ENCODE measurements around the gene NQO2. TPM values are rescaled to one million over a fixed set of nuclear protein-coding genes. Genes with fewer than 3 reads are reported as not detected.
"Not testable (repeated sequence)": the region's sequence is repeated elsewhere in the genome, so short reads cannot be mapped to it uniquely, and the experiment has no call there.

The NQO2 gene
- total RNA-seq, 1 donor from 2014 or later, result 45.6 TPM

DNA sequence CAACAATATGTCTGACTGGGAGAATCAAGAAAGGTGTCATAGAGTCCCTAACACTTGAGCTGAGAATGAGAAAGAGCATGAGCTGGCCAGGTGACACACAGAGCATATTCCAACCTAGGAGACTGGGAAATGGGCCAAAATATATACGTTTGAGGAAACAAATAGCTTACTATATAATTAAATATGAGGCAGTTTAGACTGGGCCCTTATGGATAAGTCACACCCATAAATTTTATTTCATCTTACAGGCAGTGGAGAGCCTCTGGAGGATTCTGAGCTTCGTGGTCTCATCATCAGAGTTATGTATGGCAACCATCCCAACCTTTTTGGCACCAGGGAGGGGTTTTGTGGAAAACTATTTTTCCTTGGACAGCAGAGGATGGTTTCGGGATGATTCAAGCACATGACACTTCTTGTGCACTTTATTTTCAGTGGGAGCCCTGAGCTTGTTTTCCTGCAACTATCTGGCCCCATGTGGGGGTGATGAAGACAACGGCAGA is 12.9 kb upstream of the NQO2 start:
- Mint-ChIP-seq H3K4me3 (ENCODE audit: low read depth) (no peak overlapping the region), H3K4me1 (ENCODE audit: low read depth) (peaks cover 21% of the 10 kb centered on the region), H3K27me3 (ENCODE audit: low read depth) (peaks cover 14% of the 10 kb centered on the region), H3K36me3 (ENCODE audit: low read depth) (no peaks in the 10 kb centered on the region), H3K9me3 (no peaks in the 10 kb centered on the region), H3K27ac (no peak overlapping the region)
- DNase-seq (ENCODE audit: low spot score), result no peak
- intact Hi-C loops (cut with micrococcal nuclease), result no loop called here

DNA sequence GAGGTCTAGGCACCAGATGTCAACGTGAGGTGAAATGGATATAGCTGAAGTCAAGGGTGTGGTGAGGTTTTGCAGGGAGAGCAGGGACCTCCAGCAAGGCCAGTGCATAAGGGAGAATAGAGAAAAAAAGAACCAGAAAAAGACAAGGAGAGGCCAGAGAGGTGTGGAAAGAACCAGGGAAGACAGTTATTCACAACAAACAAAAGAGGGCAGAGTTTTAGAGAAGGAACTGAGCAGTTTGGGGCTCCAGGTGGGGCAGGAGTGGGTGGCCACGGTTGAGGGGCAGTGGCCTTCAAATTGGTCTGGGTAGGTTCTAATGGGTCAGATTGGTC is 11.6 kb upstream of the NQO2 start:
- Mint-ChIP-seq H3K27me3 (ENCODE audit: low read depth) (peaks cover 8% of the 10 kb centered on the region), H3K9me3 (no peaks in the 10 kb centered on the region), H3K4me1 (ENCODE audit: low read depth) (peaks cover 21% of the 10 kb centered on the region), H3K36me3 (ENCODE audit: low read depth) (no peaks in the 10 kb centered on the region), H3K27ac (peak overlapping the region; percentile 97), H3K4me3 (ENCODE audit: low read depth) (peak overlapping the region; percentile 93)
- no peak for DNase-seq (ENCODE audit: low spot score)
- intact Hi-C loops (cut with micrococcal nuclease), result loop anchor here (2.0 kb wide), 2 partner anchors 17 to 133 kb away; partner anchors contain the start of gene SERPINB6

DNA sequence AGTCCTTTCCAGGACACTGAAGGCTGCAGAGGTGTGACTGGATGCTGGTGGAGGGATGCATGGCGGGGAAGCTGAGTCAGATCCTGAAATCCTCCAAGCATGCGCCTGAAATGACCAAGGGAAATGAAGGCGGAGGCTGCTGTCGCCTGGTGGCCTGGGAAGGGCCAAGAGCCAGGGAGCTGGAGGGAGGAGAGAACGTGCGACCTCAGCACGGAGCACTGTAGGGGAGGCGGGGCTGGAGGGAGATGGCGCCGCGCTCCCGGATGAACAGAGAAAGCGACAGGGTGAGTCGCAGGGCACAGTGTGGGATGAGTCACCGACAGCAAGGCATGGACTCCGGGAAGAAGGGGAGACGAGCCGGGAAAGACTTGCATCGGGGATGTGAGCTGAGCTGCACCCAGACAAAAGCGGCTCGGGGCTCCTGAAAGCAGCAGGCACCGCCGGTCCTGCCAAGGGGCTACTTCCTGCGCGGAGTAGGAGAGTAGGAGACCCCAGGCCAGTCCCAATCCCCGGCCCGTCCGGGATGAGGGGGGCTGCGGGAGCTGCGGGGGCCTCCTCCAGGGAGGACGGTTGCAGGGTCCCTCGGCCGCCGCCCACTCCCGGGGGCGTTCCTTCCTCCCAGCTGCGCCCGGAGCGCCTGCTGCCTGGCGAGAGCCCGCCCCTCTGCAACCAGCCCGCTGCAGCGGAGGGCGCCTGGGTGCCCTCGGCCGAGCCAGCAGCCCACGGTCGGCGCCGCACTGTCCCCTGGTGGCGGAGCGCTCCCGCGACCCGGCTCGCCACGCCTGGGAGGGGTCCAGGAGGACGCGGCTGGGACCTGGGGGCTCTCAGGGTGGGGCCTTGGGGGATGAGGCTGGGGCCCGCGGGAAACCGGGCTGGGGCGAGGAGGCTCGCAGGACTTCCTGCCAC is 11.0 kb upstream of the NQO2 start:
- Mint-ChIP-seq H3K4me3 (ENCODE audit: low read depth) (peak overlapping the region; percentile 93), H3K9me3 (no peaks in the 10 kb centered on the region), H3K4me1 (ENCODE audit: low read depth) (peaks cover 21% of the 10 kb centered on the region), H3K36me3 (ENCODE audit: low read depth) (no peaks in the 10 kb centered on the region), H3K27ac (peak overlapping the region; percentile 97), H3K27me3 (ENCODE audit: low read depth) (peaks cover 3% of the 10 kb centered on the region)
- intact Hi-C loops (cut with micrococcal nuclease), result loop anchor here (1.0 to 2.0 kb wide), 10 partner anchors 11 to 223 kb away; partner anchors contain the start of genes BPHL, NQO2, SERPINB6 and WRNIP1
- peak; percentile 74 for DNase-seq (ENCODE audit: low spot score)

DNA sequence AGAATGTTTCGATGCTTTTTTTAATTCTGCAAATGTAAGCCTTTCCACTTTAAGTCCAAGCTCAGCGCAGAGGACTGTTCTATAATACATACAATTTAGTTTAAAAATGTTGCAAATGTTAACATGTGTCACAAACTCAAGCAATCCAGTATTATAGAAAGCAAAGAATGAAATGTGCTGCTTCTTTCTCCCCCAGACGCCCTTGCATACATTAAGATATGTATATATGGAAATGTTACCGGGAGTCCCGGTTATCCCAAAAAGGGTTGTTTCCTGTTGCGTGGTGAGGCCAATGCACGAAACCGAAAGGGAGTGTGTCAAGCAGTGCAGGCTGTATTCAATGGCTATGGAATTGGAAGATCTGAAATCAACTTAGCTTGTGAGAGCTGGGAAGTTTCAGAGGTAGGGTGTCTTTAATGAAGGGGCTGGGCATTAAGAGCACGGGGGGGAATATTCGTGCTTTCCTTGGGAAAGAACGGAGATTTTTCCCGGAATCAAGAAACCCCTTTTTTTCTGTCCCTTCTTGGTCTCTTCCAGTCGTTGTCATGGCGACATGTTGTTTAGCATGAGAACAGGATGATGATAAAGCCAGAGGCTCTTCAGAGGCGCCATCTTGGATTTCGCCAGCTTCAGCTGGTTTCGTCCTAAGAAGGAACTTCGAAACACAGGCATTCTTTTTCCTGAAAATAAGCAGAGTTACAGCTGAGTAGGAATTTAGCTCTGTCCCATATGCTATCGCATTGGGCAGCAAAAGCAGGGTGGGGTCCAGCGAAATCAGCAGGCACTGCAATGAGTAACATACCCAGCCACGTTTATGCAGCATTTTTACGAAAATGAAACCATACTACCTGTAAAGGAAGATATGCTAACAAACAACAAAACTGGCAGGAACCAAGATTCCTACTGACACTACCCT is 10.1 kb upstream of the NQO2 start:
- Mint-ChIP-seq H3K4me1 (ENCODE audit: low read depth) (peaks cover 21% of the 10 kb centered on the region), H3K4me3 (ENCODE audit: low read depth) (peak overlapping the region; percentile 85), H3K36me3 (ENCODE audit: low read depth) (no peaks in the 10 kb centered on the region), H3K27me3 (ENCODE audit: low read depth) (peaks cover 1% of the 10 kb centered on the region), H3K27ac (peak overlapping the region; percentile 96), H3K9me3 (no peaks in the 10 kb centered on the region)
- intact Hi-C loops (cut with micrococcal nuclease), result loop anchor here (1.0 to 2.0 kb wide), 10 partner anchors 10 to 224 kb away; partner anchors contain the start of genes BPHL, NQO2, SERPINB6 and WRNIP1
- peak; percentile 77 for DNase-seq (ENCODE audit: low spot score)

DNA sequence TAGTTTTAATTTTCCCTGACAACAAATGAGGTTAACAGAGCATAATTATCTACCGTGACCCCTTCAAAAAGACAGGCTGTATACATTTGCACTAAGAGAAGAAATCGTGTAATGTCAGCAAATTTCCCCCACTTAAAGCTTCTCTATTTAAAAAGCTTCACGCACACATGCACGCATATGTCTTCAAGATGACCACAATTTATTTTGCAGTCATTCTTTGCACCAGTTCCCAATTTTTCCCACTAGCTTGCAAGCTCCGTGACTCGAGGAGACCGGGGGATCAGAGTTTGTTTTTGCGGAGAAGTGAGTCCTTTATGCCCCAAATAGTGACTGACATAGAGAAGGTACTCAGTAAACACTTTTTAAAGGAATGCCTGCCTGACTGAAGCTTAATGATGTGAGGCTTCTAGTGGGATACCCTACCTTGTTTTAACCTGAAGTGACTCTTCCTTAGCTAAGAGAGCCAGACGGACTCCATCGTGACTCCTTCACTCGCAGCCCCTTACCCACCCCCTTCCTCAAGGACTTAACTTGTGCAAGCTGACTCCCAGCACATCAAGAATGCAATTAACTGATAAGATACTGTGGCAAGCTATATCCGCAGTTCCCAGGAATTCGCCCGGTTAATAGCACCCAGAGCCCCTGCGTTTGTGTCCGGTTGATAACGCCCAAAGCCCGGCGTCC is 9.3 kb upstream of the NQO2 start:
- no peak for DNase-seq (ENCODE audit: low spot score)
- no peaks in the 10 kb centered on the region for H3K27me3 Mint-ChIP-seq (ENCODE audit: low read depth)
- H3K36me3 Mint-ChIP-seq (ENCODE audit: low read depth), result no peaks in the 10 kb centered on the region
- no peaks in the 10 kb centered on the region for H3K9me3 Mint-ChIP-seq
- intact Hi-C loops (cut with micrococcal nuclease), result no loop called here
- H3K4me1 Mint-ChIP-seq (ENCODE audit: low read depth), result peaks cover 19% of the 10 kb centered on the region
- peak overlapping the region; percentile 96 for H3K27ac Mint-ChIP-seq
- H3K4me3 Mint-ChIP-seq (ENCODE audit: low read depth), result peak overlapping the region; percentile 85

DNA sequence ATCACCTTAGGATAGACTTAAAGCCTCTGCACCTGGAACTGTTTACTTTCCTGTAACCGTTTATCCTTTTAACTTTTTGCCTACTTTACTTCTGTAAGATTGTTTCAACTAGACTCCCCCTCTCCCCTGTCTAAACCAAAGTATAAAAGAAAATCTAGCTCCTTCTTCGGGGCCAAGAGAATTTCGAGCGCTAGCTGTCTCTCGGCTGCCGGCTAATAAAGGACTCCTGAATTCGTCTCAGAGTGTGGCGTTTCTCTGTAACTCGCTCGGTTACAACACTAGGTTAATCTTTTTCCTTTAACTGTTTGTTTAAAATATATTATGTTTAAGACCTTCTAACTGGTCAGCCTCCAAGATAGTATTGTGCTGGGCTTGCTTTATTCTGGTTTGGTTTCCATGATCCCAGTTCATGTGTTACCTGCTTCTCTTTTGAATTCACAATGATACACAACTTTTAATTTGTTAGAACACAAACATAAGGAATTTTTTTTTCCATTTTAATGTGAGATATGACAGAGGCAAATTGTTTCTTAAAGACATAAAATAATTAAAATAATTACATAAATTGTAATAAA is 8.7 kb upstream of the NQO2 start:
- intact Hi-C loops (cut with micrococcal nuclease), result no loop called here

DNA sequence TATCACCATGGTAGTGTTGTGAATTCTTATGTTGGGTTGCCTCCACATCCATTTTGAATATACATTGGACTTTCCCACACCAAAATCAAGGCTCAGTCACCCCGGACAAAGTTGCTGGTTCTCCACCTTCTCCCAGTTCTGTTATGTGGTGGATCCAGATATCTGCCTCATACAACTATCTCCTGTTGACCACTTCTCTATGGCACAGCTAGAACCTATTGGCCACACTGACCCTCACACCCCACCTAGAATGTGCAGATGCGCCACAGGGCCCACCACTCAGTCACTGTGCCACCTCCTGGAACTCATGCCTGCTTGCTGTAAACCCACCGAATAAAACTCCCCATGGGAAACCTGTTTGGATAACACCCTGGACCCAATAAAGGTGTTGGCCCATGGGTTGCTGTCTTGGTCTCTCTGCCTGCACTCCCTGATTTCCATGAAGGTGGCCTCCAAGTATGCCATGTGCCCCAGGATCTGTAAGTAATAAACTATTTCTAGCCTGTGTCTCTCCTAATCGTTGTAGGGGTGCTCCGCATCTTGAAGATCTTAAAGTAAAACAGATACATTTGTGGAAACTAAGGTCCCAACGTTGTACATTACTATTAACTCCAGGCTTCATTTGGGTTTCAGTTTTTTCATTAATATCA is 7.2 kb upstream of the NQO2 start:
- Mint-ChIP-seq H3K27me3 (ENCODE audit: low read depth) (no peaks in the 10 kb centered on the region), H3K9me3 (no peaks in the 10 kb centered on the region), H3K4me3 (ENCODE audit: low read depth) (no peak overlapping the region), H3K36me3 (ENCODE audit: low read depth) (no peaks in the 10 kb centered on the region), H3K4me1 (ENCODE audit: low read depth) (peaks cover 17% of the 10 kb centered on the region), H3K27ac (no peak overlapping the region)
- no peak for DNase-seq (ENCODE audit: low spot score)
- intact Hi-C loops (cut with micrococcal nuclease), result no loop called here

More for the DNA sequence above, 8.7 kb upstream of the NQO2 start:
- Mint-ChIP-seq H3K9me3 (no peaks in the 10 kb centered on the region), H3K36me3 (ENCODE audit: low read depth) (no peaks in the 10 kb centered on the region), H3K4me3 (ENCODE audit: low read depth) (peak overlapping the region; percentile 85), H3K27me3 (ENCODE audit: low read depth) (no peaks in the 10 kb centered on the region), H3K27ac (peak overlapping the region; percentile 96), H3K4me1 (ENCODE audit: low read depth) (peaks cover 19% of the 10 kb centered on the region)
- no peak for DNase-seq (ENCODE audit: low spot score)

DNA sequence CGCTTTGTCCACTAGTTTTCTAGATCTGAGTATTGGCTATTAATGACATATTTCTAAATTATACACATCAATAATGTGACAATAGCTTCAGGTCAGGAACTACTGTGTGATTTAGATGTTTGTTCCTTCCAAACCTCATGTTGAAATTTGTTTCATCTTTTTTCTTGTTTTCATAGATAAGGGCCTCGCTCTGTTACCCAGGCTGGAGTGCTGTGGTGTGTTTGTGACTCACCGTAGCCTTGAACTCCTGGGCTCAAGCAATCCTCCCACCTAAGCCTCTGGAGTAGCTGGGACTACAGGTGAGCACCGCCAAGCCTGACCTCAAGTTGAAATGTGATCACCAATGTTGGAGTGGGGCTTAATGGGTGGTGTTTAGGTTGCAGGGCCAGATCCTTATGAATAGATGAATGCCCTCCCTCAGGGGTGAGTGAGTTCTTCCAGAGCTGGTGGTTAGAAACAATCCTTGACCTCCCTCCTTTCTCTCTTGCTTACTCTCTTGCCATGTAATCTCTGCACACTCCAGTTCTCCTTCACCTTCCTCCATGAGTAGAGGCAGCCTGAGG is 5.9 kb upstream of the NQO2 start:
- Mint-ChIP-seq H3K4me1 (ENCODE audit: low read depth) (peaks cover 16% of the 10 kb centered on the region), H3K9me3 (no peaks in the 10 kb centered on the region), H3K27me3 (ENCODE audit: low read depth) (no peaks in the 10 kb centered on the region), H3K27ac (no peak overlapping the region), H3K4me3 (ENCODE audit: low read depth) (no peak overlapping the region), H3K36me3 (ENCODE audit: low read depth) (no peaks in the 10 kb centered on the region)
- DNase-seq (ENCODE audit: low spot score), result no peak
- intact Hi-C loops (cut with micrococcal nuclease), result no loop called here

DNA sequence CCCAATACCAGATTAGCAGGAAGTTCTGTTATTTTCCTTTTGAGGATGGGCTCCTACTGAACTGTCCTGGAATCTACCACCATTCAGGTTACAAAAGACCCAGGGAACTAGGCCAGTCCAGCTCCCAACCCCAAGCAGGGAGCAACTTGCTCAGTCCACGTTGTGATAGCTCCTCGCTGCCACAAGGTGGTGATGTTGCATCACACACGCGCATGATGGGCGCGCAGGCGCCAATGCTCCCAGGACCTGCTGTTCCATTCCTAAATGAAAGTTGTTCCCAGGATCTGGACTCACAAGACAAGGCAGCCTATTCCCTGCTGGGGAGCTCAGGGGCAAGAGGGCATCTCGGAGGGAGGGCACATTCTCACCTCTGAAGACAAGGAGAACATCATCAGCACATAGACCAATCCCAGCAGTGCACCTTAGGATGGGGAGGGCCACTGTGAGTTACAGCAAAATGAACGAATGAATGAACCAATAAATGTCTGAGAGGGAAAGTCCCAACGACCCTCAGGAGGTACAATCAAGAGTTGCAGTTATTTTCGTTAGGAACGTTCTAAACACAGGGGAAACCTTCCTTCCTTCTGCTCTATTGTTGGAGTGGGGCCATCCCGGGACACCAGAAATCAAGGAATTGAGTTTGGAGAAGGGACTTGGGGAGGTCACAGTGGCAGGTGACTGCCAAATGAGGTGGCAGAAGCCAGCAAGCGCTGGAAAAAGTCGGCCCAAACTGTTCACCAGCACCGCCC is 1.3 kb upstream of the NQO2 start:
- H3K9me3 Mint-ChIP-seq; H3K27me3 Mint-ChIP-seq (ENCODE audit: low read depth): not testable (repeated sequence)
- Mint-ChIP-seq H3K36me3 (ENCODE audit: low read depth) (peaks cover 12% of the 10 kb centered on the region), H3K27ac (peak overlapping the region; percentile 91), H3K4me3 (ENCODE audit: low read depth) (peak overlapping the region; percentile 89), H3K4me1 (ENCODE audit: low read depth) (peaks cover 24% of the 10 kb centered on the region)
- peak; percentile 51 for DNase-seq (ENCODE audit: low spot score)
- intact Hi-C loops (cut with micrococcal nuclease), result loop anchor here (2.0 kb wide), 2 partner anchors 24 to 260 kb away; partner anchors contain the start of gene PSMG4

DNA sequence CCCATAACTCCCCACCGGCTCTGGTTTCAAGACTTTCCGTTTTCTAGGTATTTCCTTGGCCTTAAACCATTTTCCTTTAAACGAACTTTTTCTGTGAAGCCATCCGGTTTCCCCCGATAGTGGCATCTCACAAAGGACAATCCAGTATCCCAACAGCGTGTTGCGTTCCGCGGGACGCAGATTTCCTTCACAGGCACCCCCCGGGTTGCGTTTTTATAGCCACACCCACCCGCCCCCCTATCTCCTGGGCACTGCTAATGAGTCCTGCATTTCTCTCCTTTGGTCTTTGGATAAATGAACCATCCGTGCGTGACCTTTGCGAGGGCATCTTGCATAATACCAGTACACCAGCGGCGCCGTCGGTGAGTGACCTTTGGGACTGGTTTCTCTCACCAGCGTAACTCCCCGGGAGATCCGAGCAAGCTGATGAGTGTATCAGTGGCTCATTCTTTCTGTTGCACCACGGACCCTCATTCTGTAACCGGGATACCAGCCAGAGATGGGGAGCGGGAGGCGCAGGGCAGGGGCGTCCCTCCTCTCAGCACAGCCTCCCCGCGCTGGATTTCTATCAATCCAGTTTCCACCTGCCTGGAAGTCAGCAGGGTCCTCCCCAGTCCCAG is 586 bp upstream of the NQO2 start:
- Mint-ChIP-seq H3K4me1 (ENCODE audit: low read depth) (peaks cover 24% of the 10 kb centered on the region), H3K4me3 (ENCODE audit: low read depth) (peak overlapping the region; percentile 89), H3K27ac (peak overlapping the region; percentile 91), H3K9me3 (no peaks in the 10 kb centered on the region), H3K36me3 (ENCODE audit: low read depth) (peaks cover 12% of the 10 kb centered on the region), H3K27me3 (ENCODE audit: low read depth) (no peaks in the 10 kb centered on the region)
- no peak for DNase-seq (ENCODE audit: low spot score)
- intact Hi-C loops (cut with micrococcal nuclease), result loop anchor here (1.0 to 2.0 kb wide), 6 partner anchors 10 to 260 kb away; partner anchors contain the start of genes BPHL and PSMG4
